Measurements from ENCODE around the gene PHLDB3. TPM values are rescaled to one million over a fixed set of nuclear protein-coding genes. Genes with fewer than 3 reads are reported as not detected.

The PHLDB3 gene
- total and polyA plus RNA-seq, 2 of the 4 experiments (the other 2 are of a cell fraction) = 2.9 to 10.6 TPM

- H3K56ac ChIP-seq (ENCODE audit: extremely low read depth, insufficient read depth, low read length) = no peak overlapping the region
- no peaks in the 10 kb centered on the region; a peak in 1 of 4 replicates for H3K79me1 ChIP-seq (ENCODE audit: low read depth in 1 of 2, low read length in 2 of 2)
- H3K4me2 ChIP-seq (ENCODE audit: low read depth, low read length) = no peak overlapping the region
- DNase-seq = no peak
- H3K14ac ChIP-seq (replicated peaks; ENCODE audit: low read depth, low read length) = no peak overlapping the region
- no peak for ATAC-seq (ENCODE audit: low read depth)
- H3K4ac ChIP-seq (ENCODE audit: low read depth, low read length) = peak overlapping the region; percentile 16; the same call in 1 of the 2 replicates
- H4K91ac ChIP-seq (ENCODE audit: insufficient read depth, low read depth, low read length) = no peak overlapping the region
- peaks cover 9% of the 10 kb centered on the region for H3K4me1 ChIP-seq (ENCODE audit: control insufficient read depth, insufficient read depth, low read length)
- no peak overlapping the region for H2BK5ac ChIP-seq (ENCODE audit: low read depth, low read length, poor library complexity, severe bottlenecking)
- peaks cover 7% of the 10 kb centered on the region for H3K36me3 ChIP-seq (ENCODE audit: control insufficient read depth, insufficient read depth, low read length)
- peaks cover 13% of the 10 kb centered on the region for H3K9me1 ChIP-seq (ENCODE audit: insufficient read depth, low read length)
- in situ Hi-C loops (cut with MboI; ENCODE audit: low sequenced_read_pairs) = no loop called here
- H3K27ac ChIP-seq (ENCODE audit: insufficient read depth, low read length) = no peak overlapping the region
- H2BK20ac ChIP-seq (ENCODE audit: low read depth, low read length) = no peak overlapping the region
- no peak overlapping the region for H2AFZ ChIP-seq (replicated peaks; ENCODE audit: low read length, poor library complexity)
- H3K27me3 ChIP-seq (ENCODE audit: control insufficient read depth, insufficient read depth, low read length) = no peaks in the 10 kb centered on the region
- dilution Hi-C loops (cut with HindIII; ENCODE audit: low sequenced_read_pairs, unreplicated experiment) = no loop called here
- intact Hi-C loops (cut with micrococcal nuclease) = no loop called here
- 90% methylated on average over 4 of the region's 15 CpGs; no CpG with 5 or more reads in 1 of the 2 experiments for WGBS, 2 experiments (ENCODE audit: extremely low coverage in 2 of 2, insufficient read length in 1 of 2)
- POLR2A ChIA-PET (ENCODE audit: unreplicated experiment) = no interaction called here
- H4K8ac ChIP-seq (ENCODE audit: low read depth in 2 of 2, low read length in 2 of 2) = no peak overlapping the region
- no peak overlapping the region for H2AK9ac ChIP-seq (replicated peaks; ENCODE audit: low read depth, low read length, poor library complexity)
- TF ChIP-seq RAD21 (IDR thresholded peaks at IDR 0.05; ENCODE audit: low read length) (no peak), CTCF (conservative IDR thresholded peaks at IDR 0.05; ENCODE audit: low read depth, low read length) (no peak), RFX5 (IDR thresholded peaks at IDR 0.05; ENCODE audit: low read depth, low read length) (no peak), MXI1 (IDR thresholded peaks at IDR 0.05; ENCODE audit: borderline replicate concordance, low read depth, low read length) (no peak), BHLHE40 (IDR thresholded peaks at IDR 0.05; ENCODE audit: low read depth, low read length) (no peak), ELK1 (IDR thresholded peaks at IDR 0.05; ENCODE audit: borderline replicate concordance, low read depth, low read length) (no peak), CHD1 (IDR thresholded peaks at IDR 0.05; ENCODE audit: low read depth, low read length) (no peak), RCOR1 (IDR thresholded peaks at IDR 0.05; ENCODE audit: insufficient replicate concordance, low read length) (no peak), CEBPB (IDR thresholded peaks at IDR 0.05; ENCODE audit: low read depth, low read length) (no peak), USF2 (IDR thresholded peaks at IDR 0.05; ENCODE audit: low read depth, low read length) (no peak), MAFK (IDR thresholded peaks at IDR 0.05; ENCODE audit: low read depth, low read length) (no peak), NFE2L2 (IDR thresholded peaks at IDR 0.05; ENCODE audit: low read depth, low read length) (no peak), MAZ (IDR thresholded peaks at IDR 0.05; ENCODE audit: borderline replicate concordance, low read depth, low read length) (no peak), FOS (IDR thresholded peaks at IDR 0.05; ENCODE audit: low read depth, low read length) (no peak), SMC3 (IDR thresholded peaks at IDR 0.05; ENCODE audit: low read depth, low read length) (no peak), POLR2A (IDR thresholded peaks at IDR 0.05; ENCODE audit: low read depth, low read length) (no peak)
- H3K9me3 ChIP-seq (ENCODE audit: control insufficient read depth, insufficient read depth, low read length) = no peaks in the 10 kb centered on the region
- H3K4me3 ChIP-seq (ENCODE audit: insufficient read depth, low read depth, low read length) = no peak overlapping the region
- no peak overlapping the region; the same call in 2 of the 3 replicates for H2BK15ac ChIP-seq (ENCODE audit: low read depth, low read length)
- H3K18ac ChIP-seq (ENCODE audit: low read depth, low read length) = no peak overlapping the region
- H2AK5ac ChIP-seq (ENCODE audit: low read depth, low read length) = no peak overlapping the region
- H3K23ac ChIP-seq (ENCODE audit: low read depth, low read length) = no peak overlapping the region
- peaks cover 3% of the 10 kb centered on the region for H4K20me1 ChIP-seq (ENCODE audit: insufficient read depth, low read length)
- CTCF ChIA-PET = interaction anchor here (0.9 kb wide), 1 partner anchor 32 kb away, joined by 4 read pairs; no protein-coding TSS in a partner anchor
- H4K5ac ChIP-seq (ENCODE audit: low read depth, low read length) = no peak overlapping the region
- no peak overlapping the region for H2BK120ac ChIP-seq (ENCODE audit: low read depth, low read length)
- BruUV-seq (replicated peaks) = no TSS peak
- H3K9ac ChIP-seq (ENCODE audit: low read depth, low read length) = no peak overlapping the region
These were observed 25.3 kb downstream of the PHLDB3 start for GRCh38 chr19:43479226-43479625.
